Neural progenitor cell (in vitro differentiated cells): Measurements from ENCODE around the gene TSPEAR.

Experiments used
- EZH2 ChIP-seq: fragments of 200-600 bp; sonication (generic); IDR thresholded peaks from 2 replicates; pipeline ENCODE4 v1.6.1; 2017; ENCODE audit warnings: antibody characterized with exemption, mild to moderate bottlenecking, moderate library complexity
- EZH2phosphoT487 ChIP-seq: fragments of 200-600 bp; sonication (generic); IDR thresholded peaks from 2 replicates; pipeline ENCODE4 v1.6.1; 2017; ENCODE audit warnings: antibody characterized with exemption
- TF ChIP-seq, protein P1 (sequence below): fragments of 200-600 bp; sonication (generic); IDR thresholded peaks from 2 replicates; pipeline ENCODE4 v1.5.1; 2017; ENCODE audit warnings: antibody characterized with exemption, mild to moderate bottlenecking

DNA sequence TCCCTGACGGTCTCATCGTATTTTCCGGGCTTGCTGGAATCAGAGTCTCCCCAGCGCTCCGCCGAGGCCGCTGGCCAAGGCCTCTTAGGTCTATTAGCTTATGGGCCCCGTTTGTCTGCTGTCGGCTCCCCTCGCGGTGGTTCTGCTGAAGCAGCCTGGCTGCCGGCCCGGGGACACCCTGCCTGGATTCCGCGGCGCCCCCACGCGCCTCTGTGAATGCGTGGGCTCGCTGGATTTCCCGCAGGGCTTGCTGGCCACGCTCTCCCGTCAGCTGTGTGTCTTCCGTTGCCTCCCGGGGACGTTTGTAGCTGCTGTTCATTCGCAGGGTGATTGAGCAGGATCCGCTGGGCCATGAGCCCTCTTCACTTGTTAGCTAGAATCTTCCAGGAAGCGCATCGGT lies 247.6 kb downstream of the TSPEAR start:
- TF ChIP-seq, protein P1, sequence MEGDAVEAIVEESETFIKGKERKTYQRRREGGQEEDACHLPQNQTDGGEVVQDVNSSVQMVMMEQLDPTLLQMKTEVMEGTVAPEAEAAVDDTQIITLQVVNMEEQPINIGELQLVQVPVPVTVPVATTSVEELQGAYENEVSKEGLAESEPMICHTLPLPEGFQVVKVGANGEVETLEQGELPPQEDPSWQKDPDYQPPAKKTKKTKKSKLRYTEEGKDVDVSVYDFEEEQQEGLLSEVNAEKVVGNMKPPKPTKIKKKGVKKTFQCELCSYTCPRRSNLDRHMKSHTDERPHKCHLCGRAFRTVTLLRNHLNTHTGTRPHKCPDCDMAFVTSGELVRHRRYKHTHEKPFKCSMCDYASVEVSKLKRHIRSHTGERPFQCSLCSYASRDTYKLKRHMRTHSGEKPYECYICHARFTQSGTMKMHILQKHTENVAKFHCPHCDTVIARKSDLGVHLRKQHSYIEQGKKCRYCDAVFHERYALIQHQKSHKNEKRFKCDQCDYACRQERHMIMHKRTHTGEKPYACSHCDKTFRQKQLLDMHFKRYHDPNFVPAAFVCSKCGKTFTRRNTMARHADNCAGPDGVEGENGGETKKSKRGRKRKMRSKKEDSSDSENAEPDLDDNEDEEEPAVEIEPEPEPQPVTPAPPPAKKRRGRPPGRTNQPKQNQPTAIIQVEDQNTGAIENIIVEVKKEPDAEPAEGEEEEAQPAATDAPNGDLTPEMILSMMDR, result no peak
- no peak for TF ChIP-seq EZH2
- no peak for TF ChIP-seq EZH2phosphoT487
